Measurements from ENCODE around the gene LSM4. TPM values are rescaled to one million over a fixed set of nuclear protein-coding genes. Genes with fewer than 3 reads are reported as not detected.

LSM4 gene
- total and polyA plus RNA-seq, 2 experiments from 2014 or later, result 591 to 637 TPM

GRCh38 chr19:18274781-18275356 is 48.0 kb downstream of the LSM4 start:
- H2AFZ ChIP-seq, result no peak overlapping the region
- no peak overlapping the region for H3K4me3 Mint-ChIP-seq

More at GRCh38 chr19:18274781-18275356, 48.0 kb downstream of the LSM4 start:
- peaks cover 13% of the 10 kb centered on the region for H4K20me1 ChIP-seq (replicated peaks; ENCODE audit: insufficient read depth)
- Mint-ChIP-seq H3K27ac (no peak overlapping the region), H3K27me3 (ENCODE audit: insufficient read depth, low read depth, poor library complexity) (peaks cover 15% of the 10 kb centered on the region), H3K4me1 (peaks cover 20% of the 10 kb centered on the region; the same call in 2 of the 3 replicates), H3K9me3 (no peaks in the 10 kb centered on the region), H3K36me3 (ENCODE audit: low read depth) (peaks cover 24% of the 10 kb centered on the region)
- ATAC-seq (peak; percentile 3), DNase-seq (ENCODE audit: low spot score) (peak; percentile 37)
- H3K4me3 ChIP-seq, result no peak overlapping the region
- peaks cover 30% of the 10 kb centered on the region for H3K79me2 ChIP-seq (replicated peaks; ENCODE audit: insufficient read depth)
- peaks cover 22% of the 10 kb centered on the region; the same call in 1 of the 2 replicates for H3K4me1 ChIP-seq (ENCODE audit: insufficient read depth)
- no peaks in the 10 kb centered on the region for H3K27me3 ChIP-seq (ENCODE audit: insufficient read depth)
- H3F3A ChIP-seq (replicated peaks; ENCODE audit: low read depth), result peaks cover 22% of the 10 kb centered on the region; the same call in 1 of the 2 replicates
- peaks cover 5% of the 10 kb centered on the region; the same call in 1 of the 2 replicates for H3K36me3 ChIP-seq (ENCODE audit: insufficient read depth)
- no peaks in the 10 kb centered on the region; the same call in 1 of the 2 replicates for H3K9me2 ChIP-seq (ENCODE audit: insufficient read depth)
- TF ChIP-seq POLR2AphosphoS5 (IDR thresholded peaks at IDR 0.05; ENCODE audit: low read depth) (no peak), ZNF331 (CRISPR knock-in tag; IDR thresholded peaks at IDR 0.05; ENCODE audit: low read depth) (no peak), NANOG (IDR thresholded peaks at IDR 0.05; ENCODE audit: borderline replicate concordance) (no peak), EZH2 (IDR thresholded peaks at IDR 0.05; ENCODE audit: low read depth, unreplicated experiment) (no peak), ETS1 (IDR thresholded peaks at IDR 0.05) (no peak), STAT1 (IDR thresholded peaks at IDR 0.05; ENCODE audit: unreplicated experiment) (no peak), ZNF462 (CRISPR knock-in tag; IDR thresholded peaks at IDR 0.05) (no peak), EZH2phosphoT487 (IDR thresholded peaks at IDR 0.05; ENCODE audit: unreplicated experiment) (no peak), ZNF114 (CRISPR knock-in tag; IDR thresholded peaks at IDR 0.05) (no peak), JUNB (IDR thresholded peaks at IDR 0.05; ENCODE audit: unreplicated experiment) (no peak), CREB1 (CRISPR knock-in tag; IDR thresholded peaks at IDR 0.05; ENCODE audit: low read depth) (no peak)
- TF ChIP-seq, protein P1, sequence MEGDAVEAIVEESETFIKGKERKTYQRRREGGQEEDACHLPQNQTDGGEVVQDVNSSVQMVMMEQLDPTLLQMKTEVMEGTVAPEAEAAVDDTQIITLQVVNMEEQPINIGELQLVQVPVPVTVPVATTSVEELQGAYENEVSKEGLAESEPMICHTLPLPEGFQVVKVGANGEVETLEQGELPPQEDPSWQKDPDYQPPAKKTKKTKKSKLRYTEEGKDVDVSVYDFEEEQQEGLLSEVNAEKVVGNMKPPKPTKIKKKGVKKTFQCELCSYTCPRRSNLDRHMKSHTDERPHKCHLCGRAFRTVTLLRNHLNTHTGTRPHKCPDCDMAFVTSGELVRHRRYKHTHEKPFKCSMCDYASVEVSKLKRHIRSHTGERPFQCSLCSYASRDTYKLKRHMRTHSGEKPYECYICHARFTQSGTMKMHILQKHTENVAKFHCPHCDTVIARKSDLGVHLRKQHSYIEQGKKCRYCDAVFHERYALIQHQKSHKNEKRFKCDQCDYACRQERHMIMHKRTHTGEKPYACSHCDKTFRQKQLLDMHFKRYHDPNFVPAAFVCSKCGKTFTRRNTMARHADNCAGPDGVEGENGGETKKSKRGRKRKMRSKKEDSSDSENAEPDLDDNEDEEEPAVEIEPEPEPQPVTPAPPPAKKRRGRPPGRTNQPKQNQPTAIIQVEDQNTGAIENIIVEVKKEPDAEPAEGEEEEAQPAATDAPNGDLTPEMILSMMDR (conservative IDR thresholded peaks at IDR 0.05; ENCODE audit: low read depth in 2 of 2), result no peak
- TF ChIP-seq, protein P2, sequence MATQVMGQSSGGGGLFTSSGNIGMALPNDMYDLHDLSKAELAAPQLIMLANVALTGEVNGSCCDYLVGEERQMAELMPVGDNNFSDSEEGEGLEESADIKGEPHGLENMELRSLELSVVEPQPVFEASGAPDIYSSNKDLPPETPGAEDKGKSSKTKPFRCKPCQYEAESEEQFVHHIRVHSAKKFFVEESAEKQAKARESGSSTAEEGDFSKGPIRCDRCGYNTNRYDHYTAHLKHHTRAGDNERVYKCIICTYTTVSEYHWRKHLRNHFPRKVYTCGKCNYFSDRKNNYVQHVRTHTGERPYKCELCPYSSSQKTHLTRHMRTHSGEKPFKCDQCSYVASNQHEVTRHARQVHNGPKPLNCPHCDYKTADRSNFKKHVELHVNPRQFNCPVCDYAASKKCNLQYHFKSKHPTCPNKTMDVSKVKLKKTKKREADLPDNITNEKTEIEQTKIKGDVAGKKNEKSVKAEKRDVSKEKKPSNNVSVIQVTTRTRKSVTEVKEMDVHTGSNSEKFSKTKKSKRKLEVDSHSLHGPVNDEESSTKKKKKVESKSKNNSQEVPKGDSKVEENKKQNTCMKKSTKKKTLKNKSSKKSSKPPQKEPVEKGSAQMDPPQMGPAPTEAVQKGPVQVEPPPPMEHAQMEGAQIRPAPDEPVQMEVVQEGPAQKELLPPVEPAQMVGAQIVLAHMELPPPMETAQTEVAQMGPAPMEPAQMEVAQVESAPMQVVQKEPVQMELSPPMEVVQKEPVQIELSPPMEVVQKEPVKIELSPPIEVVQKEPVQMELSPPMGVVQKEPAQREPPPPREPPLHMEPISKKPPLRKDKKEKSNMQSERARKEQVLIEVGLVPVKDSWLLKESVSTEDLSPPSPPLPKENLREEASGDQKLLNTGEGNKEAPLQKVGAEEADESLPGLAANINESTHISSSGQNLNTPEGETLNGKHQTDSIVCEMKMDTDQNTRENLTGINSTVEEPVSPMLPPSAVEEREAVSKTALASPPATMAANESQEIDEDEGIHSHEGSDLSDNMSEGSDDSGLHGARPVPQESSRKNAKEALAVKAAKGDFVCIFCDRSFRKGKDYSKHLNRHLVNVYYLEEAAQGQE (IDR thresholded peaks at IDR 0.05; ENCODE audit: unreplicated experiment), result no peak
- no peak overlapping the region for H3K27ac ChIP-seq (ENCODE audit: low read depth)
- H3K4me2 ChIP-seq, result no peak overlapping the region

Data from GM23338 (cell line).